MM.1S (cell line): ENCODE results near the gene STC2.

Source experiments
- CTCF ChIP-seq: fragments of 300-600 bp; sonication (generic); IDR thresholded peaks from 2 replicates; pipeline ENCODE4 v1.5.1; 2016; ENCODE audit warnings: antibody characterized with exemption, low read length, mixed read lengths
- EZH2 ChIP-seq: fragments of 300-600 bp; sonication (generic); optimal IDR thresholded peaks from 2 replicates; pipeline ENCODE3; 2017; ENCODE audit warnings: low read depth, mild to moderate bottlenecking, antibody characterized with exemption, low read length, mixed read lengths

DNA sequence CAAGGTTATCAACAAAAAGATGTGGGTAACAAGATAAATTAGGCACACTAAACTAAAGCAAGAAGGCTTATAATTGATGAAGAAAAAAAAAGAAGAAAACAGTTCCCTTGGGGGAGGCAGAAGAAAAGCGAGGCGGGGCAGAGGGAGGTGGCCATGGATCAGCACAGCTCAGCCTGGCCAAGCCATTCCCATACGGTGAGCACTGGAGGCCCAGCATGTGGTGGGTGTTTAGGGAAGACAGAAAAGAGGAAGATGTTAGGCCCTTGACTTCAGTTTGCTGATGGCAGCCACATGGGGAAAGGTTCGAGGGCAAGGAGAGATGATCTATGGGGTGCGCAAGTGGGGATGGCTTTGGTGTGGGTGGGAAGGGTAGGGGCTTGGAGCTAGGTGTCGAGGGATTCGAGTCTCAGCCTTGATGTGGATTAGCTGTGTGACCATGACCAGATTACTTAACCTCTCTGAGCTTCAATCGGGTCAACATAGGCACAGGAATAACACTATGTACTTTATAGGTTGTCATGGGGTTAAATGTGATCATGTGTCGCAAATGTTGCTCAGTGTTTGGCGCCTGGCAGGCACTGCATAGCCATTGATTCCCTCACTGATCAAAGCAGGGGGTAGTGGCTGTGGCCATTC lies 10.3 kb upstream of the STC2 start:
- TF ChIP-seq CTCF, result no peak
- TF ChIP-seq EZH2, result no peak
